ENCODE data around the gene SAGE1. TPM values are rescaled to one million over a fixed set of nuclear protein-coding genes. Genes with fewer than 3 reads are reported as not detected.
"Not testable (repeated sequence)": the region's sequence is repeated elsewhere in the genome, so short reads cannot be mapped to it uniquely, and the experiment has no call there.

The SAGE1 gene, protein sequence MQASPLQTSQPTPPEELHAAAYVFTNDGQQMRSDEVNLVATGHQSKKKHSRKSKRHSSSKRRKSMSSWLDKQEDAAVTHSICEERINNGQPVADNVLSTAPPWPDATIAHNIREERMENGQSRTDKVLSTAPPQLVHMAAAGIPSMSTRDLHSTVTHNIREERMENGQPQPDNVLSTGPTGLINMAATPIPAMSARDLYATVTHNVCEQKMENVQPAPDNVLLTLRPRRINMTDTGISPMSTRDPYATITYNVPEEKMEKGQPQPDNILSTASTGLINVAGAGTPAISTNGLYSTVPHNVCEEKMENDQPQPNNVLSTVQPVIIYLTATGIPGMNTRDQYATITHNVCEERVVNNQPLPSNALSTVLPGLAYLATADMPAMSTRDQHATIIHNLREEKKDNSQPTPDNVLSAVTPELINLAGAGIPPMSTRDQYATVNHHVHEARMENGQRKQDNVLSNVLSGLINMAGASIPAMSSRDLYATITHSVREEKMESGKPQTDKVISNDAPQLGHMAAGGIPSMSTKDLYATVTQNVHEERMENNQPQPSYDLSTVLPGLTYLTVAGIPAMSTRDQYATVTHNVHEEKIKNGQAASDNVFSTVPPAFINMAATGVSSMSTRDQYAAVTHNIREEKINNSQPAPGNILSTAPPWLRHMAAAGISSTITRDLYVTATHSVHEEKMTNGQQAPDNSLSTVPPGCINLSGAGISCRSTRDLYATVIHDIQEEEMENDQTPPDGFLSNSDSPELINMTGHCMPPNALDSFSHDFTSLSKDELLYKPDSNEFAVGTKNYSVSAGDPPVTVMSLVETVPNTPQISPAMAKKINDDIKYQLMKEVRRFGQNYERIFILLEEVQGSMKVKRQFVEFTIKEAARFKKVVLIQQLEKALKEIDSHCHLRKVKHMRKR
- total RNA-seq (2014; rRNA removed; shearing (Covaris generic)) = 0.03 and 0.33 TPM in 2 replicates

DNA sequence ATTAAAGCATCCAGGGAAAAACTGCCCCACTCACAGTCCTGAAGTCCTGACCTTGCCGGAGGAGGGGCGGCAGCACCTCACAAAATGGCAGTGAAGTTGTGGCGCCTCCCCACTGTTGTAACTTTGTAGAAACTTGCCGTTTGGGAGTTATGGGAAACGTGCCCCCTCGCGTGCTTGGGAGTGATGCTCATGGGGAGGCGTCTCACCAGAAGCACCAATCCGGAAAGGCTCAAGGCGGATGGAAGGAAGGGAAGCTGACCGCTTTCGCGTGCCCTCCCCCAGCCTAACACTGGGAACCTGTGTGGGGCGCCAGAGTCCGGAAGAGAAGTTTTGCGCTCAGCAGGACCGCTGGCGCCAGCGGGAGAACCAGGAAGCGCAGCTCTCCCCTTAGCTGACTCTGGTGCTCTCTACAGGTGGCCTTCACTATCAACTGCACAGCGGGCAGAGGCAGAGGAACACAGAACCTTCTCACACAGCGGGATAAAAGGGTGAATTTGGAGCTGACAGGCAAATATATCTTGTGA, at the start of gene SAGE1, which contains the start of gene CT45A10:
SAGE1 (plus strand) TSS at position 423 of the 524 bp plus-strand sequence. CDS start 2,527 bp downstream, outside the sequence.
CT45A10 (minus strand) TSS at position 151 of the 524 bp plus-strand sequence. CDS start 8,100 bp downstream, outside the sequence.
- DNase-seq = peak; percentile 21
- H3K27me3 ChIP-seq (ENCODE audit: control insufficient read depth, insufficient read depth, low read length) = no peaks in the 10 kb centered on the region
- no peaks in the 10 kb centered on the region for H3K36me3 ChIP-seq (replicated peaks; ENCODE audit: control insufficient read depth, insufficient read depth, low read length)
- no peak within 1 kb of the TSS for H3K4me3 ChIP-seq (ENCODE audit: insufficient read depth, low read depth, low read length)

DNA sequence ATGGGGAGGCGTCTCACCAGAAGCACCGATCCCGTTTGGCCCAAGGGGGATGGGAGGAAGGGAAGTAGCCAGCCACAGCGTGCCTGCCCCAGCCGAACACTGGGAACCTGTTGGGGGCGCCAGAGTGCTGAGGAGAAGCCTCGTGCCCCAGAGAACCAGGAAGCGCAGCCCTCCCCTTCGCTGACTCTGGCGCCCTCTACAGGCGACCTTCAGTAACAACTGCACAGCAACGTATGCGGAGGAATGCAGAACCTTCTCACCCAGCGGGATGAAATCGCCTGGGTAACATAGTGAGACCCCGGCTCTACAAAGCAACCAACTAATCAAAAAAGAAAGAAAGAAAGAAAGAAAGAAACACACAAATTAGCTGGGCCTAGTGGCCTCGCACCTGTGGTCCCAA, 39.1 kb upstream of the SAGE1 start, which contains the start of gene CT45A8:
CT45A8 (minus strand) TSS at position 101 of the 400 bp plus-strand sequence. CDS start 3,755 bp downstream, outside the sequence.
- not testable (repeated sequence) for DNase-seq; H3K4me3 ChIP-seq (ENCODE audit: insufficient read depth, low read depth, low read length); H3K27me3 ChIP-seq (ENCODE audit: control insufficient read depth, insufficient read depth, low read length); H3K36me3 ChIP-seq (replicated peaks; ENCODE audit: control insufficient read depth, insufficient read depth, low read length)

DNA sequence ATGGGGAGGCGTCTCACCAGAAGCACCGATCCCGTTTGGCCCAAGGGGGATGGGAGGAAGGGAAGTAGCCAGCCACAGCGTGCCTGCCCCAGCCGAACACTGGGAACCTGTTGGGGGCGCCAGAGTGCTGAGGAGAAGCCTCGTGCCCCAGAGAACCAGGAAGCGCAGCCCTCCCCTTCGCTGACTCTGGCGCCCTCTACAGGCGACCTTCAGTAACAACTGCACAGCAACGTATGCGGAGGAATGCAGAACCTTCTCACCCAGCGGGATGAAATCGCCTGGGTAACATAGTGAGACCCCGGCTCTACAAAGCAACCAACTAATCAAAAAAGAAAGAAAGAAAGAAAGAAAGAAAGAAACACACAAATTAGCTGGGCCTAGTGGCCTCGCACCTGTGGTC, 21.8 kb upstream of the SAGE1 start, which contains the start of gene CT45A9:
CT45A9 (minus strand) TSS at position 101 of the 400 bp plus-strand sequence. CDS start 3,751 bp downstream, outside the sequence.
- H3K4me3 ChIP-seq (ENCODE audit: insufficient read depth, low read depth, low read length); DNase-seq; H3K27me3 ChIP-seq (ENCODE audit: control insufficient read depth, insufficient read depth, low read length); H3K36me3 ChIP-seq (replicated peaks; ENCODE audit: control insufficient read depth, insufficient read depth, low read length): not testable (repeated sequence)

DNA sequence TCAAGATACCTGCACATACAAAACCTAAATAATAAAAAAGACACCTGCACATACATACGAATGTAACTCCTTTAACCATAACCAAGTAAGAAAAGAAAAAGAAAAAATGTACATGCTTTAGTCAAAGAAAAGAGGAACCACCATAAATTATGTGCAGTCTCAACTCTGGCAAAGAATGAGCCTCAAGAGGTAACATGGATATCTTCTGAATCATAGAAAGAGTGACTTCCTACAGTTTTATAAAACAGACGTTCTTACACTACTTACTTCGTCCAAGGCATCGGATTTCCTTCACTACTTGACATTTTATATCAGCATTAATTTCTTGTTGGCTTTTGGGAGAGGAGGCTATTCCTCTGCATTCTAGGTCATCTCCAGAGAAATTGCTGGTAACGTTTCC, 10.8 kb upstream of the SAGE1 start:
- H3K36me3 ChIP-seq (replicated peaks; ENCODE audit: control insufficient read depth, insufficient read depth, low read length) = not testable (repeated sequence)

DNA sequence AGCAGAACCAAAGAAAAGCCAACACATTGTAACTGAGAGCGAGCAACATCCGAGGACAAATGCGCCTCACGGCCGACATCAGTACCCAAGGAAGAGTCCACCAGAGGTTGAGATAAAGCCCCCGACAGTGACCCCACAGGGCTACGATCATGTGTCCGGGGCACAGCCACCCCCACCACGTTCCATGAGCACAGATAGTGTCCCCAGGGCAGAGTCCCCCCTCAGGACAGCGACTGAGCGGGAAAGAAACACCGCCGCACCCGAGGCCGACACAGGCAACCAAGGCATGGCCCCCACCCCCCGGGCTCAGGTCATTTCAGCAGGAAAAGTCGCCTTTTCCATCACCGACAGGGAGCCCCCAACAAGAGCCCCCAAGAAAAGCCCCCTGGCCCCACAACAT, 5.3 kb upstream of the SAGE1 start:
- H3K4me3 ChIP-seq (ENCODE audit: insufficient read depth, low read depth, low read length); H3K27me3 ChIP-seq (ENCODE audit: control insufficient read depth, insufficient read depth, low read length); DNase-seq; H3K36me3 ChIP-seq (replicated peaks; ENCODE audit: control insufficient read depth, insufficient read depth, low read length): not testable (repeated sequence)

More for the DNA sequence above, 10.8 kb upstream of the SAGE1 start:
- not testable (repeated sequence) for H3K27me3 ChIP-seq (ENCODE audit: control insufficient read depth, insufficient read depth, low read length); H3K4me3 ChIP-seq (ENCODE audit: insufficient read depth, low read depth, low read length); DNase-seq

DNA sequence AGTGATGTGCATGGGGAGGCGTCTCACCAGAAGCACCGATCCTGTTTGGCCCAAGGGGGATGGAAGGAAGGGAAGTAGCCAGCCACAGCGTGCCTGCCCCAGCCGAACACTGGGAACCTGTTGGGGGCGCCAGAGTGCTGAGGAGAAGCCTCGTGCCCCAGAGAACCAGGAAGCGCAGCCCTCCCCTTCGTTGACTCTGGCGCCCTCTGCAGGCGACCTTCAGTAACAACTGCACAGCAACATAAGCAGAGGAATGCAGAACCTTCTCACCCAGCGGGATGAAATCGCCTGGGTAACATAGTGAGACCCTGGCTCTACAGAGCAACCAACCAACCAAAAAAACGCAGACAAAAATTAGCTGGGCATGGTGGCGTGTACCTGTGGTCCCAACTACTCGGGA, 4.5 kb upstream of the SAGE1 start:
- peak; percentile 20 for DNase-seq

DNA sequence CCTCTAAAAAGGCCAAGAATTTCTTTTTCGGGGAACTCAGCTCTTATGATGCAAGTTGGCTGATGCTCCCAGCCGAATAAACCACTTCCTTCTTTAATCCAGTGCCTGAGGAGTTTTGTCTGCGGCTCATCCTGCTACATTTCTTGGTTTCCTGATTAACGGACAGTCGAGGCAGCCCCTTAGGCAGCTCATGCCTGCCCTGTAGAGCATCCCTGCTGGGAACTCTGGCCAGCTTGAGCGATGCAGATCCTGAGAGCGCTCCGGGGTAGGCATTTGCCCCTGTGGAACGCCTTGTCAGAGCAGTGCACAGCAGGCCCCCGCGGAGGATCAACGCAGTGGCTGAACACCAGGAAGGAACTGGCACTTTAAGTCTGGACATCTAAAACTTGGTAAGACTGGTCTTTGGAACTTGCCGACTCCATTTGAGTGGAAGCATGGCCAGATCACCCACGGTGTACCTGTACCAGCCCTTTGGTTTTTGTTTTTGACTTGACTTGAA, 3.4 kb upstream of the SAGE1 start:
- H3K27me3 ChIP-seq (ENCODE audit: control insufficient read depth, insufficient read depth, low read length) = no peaks in the 10 kb centered on the region
- no peak overlapping the region for H3K4me3 ChIP-seq (ENCODE audit: insufficient read depth, low read depth, low read length)
- no peaks in the 10 kb centered on the region for H3K36me3 ChIP-seq (replicated peaks; ENCODE audit: control insufficient read depth, insufficient read depth, low read length)
- DNase-seq = no peak

More for the DNA sequence above, 4.5 kb upstream of the SAGE1 start:
- H3K4me3 ChIP-seq (ENCODE audit: insufficient read depth, low read depth, low read length); H3K27me3 ChIP-seq (ENCODE audit: control insufficient read depth, insufficient read depth, low read length); H3K36me3 ChIP-seq (replicated peaks; ENCODE audit: control insufficient read depth, insufficient read depth, low read length): not testable (repeated sequence)

DNA sequence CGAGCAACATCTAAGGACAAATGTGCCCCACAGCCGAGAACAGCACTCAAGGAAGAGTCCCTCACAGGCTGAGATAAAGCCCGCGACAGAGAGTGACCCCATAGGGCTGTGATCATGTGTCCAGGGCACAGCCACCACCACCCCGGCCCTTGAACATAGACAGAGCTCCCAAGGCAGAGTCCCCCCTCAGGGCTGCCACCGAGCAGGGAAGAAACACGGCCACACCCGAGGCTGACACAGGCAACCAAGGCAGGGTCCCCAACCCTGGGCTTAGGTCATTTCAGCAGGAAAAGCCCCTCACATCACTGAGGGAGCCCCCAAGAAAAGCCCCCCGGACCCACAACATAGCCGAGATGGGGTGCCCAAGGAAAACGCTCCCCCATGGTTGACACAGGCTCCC, 735 bp upstream of the SAGE1 start:
- Histone ChIP-seq H3K27me3 (ENCODE audit: control insufficient read depth, insufficient read depth, low read length) (no peaks in the 10 kb centered on the region), H3K4me3 (ENCODE audit: insufficient read depth, low read depth, low read length) (no peak overlapping the region), H3K36me3 (replicated peaks; ENCODE audit: control insufficient read depth, insufficient read depth, low read length) (no peaks in the 10 kb centered on the region)
- peak; percentile 4 for DNase-seq

DNA sequence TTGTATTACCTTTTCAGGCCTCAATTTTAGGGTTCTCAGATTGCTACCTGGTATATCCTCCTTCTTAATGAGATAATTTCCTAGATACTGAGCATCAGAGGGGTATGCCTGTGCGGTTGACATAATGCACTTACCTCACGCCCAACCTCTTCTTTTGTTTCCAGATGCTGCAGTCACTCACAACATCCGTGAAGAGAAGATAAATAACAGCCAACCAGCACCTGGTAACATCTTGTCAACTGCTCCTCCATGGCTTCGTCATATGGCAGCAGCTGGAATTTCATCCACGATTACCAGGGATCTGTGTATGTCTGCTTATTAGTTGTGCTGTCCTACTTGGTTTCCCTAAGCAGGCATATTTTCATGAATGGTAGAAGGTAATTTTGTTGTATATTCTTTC, 16.7 kb downstream of the SAGE1 start:
- no peak for DNase-seq
- no peak overlapping the region for H3K4me3 ChIP-seq (ENCODE audit: insufficient read depth, low read depth, low read length)
- no peaks in the 10 kb centered on the region for H3K27me3 ChIP-seq (ENCODE audit: control insufficient read depth, insufficient read depth, low read length)
- H3K36me3 ChIP-seq (replicated peaks; ENCODE audit: control insufficient read depth, insufficient read depth, low read length) = no peaks in the 10 kb centered on the region

DNA sequence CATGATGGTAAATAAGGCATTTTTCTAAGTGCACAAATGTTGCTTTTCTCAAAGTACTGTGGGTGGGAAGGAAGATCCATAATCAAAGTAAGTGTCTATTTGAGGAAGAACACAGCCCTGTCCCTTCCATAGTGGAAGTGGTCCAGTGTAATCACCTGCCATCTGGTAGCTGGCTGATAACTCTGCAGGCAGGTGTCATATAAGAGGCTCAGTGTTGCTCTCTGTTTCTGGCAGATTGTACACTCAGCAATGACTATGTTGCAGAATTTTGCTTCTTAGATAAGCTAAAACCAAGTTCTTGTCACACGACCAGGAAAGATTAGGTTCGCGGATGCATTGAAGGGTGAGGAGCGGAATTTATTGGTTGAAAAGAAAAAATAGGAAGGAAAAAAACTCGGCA, 20.9 kb downstream of the SAGE1 start:
- Histone ChIP-seq H3K36me3 (replicated peaks; ENCODE audit: control insufficient read depth, insufficient read depth, low read length) (no peaks in the 10 kb centered on the region), H3K4me3 (ENCODE audit: insufficient read depth, low read depth, low read length) (no peak overlapping the region), H3K27me3 (ENCODE audit: control insufficient read depth, insufficient read depth, low read length) (no peaks in the 10 kb centered on the region)
- DNase-seq = no peak

DNA sequence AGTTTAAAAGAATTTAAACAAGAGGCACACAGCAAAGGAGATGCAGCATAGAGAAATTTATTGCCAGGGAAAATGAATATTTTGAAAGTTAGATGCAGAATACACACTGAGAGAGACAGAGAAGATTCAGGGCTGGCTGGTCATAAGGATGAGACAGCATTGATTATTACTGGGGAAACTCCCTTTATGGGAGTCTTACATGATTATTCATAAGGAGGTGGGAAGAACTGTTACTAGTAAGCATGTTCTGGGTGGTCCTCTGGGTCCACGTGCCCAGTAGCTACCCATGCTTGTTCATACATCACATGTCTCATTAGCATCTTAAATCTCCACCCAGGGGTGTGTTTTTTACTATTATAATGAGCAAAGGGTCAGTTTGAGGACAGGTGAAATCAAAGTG, 27.0 kb downstream of the SAGE1 start:
- not testable (repeated sequence) for H3K36me3 ChIP-seq (replicated peaks; ENCODE audit: control insufficient read depth, insufficient read depth, low read length); DNase-seq; H3K27me3 ChIP-seq (ENCODE audit: control insufficient read depth, insufficient read depth, low read length); H3K4me3 ChIP-seq (ENCODE audit: insufficient read depth, low read depth, low read length)

DNA sequence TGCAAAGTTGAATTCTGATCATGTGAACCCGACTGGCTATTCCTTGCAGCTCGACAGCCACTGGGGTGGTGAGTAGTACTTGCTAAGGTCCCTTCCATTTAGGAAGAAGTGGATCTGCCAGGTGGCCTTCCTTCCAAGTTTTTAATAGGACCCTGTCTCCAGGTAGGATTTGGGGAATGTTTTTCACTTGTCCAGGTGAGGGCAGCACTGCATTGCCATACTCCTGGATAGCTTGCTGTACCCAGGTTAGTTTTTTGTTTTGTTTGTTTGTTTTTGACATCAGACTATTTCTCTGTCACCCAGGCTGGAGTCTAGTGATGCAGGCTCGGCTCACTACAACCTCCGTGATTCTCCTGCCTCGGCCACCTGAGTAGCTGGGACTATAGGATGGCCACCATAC, 29.8 kb downstream of the SAGE1 start:
- peak; percentile 8 for DNase-seq
- Histone ChIP-seq H3K27me3 (ENCODE audit: control insufficient read depth, insufficient read depth, low read length) (no peaks in the 10 kb centered on the region), H3K4me3 (ENCODE audit: insufficient read depth, low read depth, low read length) (no peak overlapping the region), H3K36me3 (replicated peaks; ENCODE audit: control insufficient read depth, insufficient read depth, low read length) (no peaks in the 10 kb centered on the region)

DNA sequence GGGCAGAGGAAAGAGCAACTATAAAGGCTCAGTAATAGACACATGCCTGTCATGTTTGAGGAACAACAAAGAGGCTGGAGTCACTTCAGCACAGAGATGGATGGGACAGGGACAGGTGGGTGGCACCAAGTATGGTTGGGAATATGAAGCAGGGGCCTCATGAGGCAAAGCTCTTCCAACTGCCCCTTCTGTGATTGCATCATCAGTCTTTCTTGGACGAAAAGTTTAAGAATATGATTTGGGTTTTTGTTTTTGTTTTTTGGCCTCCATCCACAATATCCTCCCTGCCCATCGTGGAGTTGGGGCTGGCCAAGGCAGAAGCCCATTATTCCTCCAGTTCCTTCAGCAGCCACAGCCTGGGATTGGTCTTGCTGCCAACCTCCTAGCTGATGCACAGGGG, 34.4 kb downstream of the SAGE1 start:
- Histone ChIP-seq H3K36me3 (replicated peaks; ENCODE audit: control insufficient read depth, insufficient read depth, low read length) (no peaks in the 10 kb centered on the region), H3K27me3 (ENCODE audit: control insufficient read depth, insufficient read depth, low read length) (no peaks in the 10 kb centered on the region), H3K4me3 (ENCODE audit: insufficient read depth, low read depth, low read length) (no peak overlapping the region)
- DNase-seq = no peak

Data from H7 (cell line).